GM10248 (cell line): ENCODE results near the gene LOXL3.

Experiments
- CTCF ChIA-PET: fragments of 300-600 bp; sonication (Branson Sonifier 250); formaldehyde crosslinking; extraction: SDS; loops from one replicate; lab custom pipeline; 2021; ENCODE audit warnings: antibody characterized with exemption; lab: Yijun Ruan, JAX
- POLR2A ChIA-PET: fragments of 350-650 bp; sonication (Branson Sonifier 250); formaldehyde crosslinking; extraction: SDS; loops from one replicate; lab custom pipeline; 2020; ENCODE audit warnings: antibody characterized with exemption; lab: Yijun Ruan, JAX
- DNase-seq: peaks from one replicate; pipeline ENCODE4 v3.0.0; 2012; ENCODE audit errors: extremely low spot score
- CTCF ChIP-seq: IDR thresholded peaks from 2 replicates; pipeline ENCODE4 v1.5.1; 2012; ENCODE audit warnings: mild to moderate bottlenecking, low read depth; ENCODE audit errors: extremely low read depth, missing control alignments, control extremely low read depth

The LOXL3 gene

GRCh38 chr2:74502720-74503505, 50.8 kb downstream of the LOXL3 start:
- CTCF ChIA-PET: interaction anchor here (1.1 to 3.3 kb wide), 8 partner anchors 11 to 85 kb away, joined by 3 to 20 read pairs (median 4); partner anchors contain the start of genes AUP1, CCDC142, HTRA2 and TTC31

GRCh38 chr2:74502147-74502719, 51.5 kb downstream of the LOXL3 start:
- CTCF ChIA-PET: interaction anchor here (1.1 to 3.0 kb wide), 6 partner anchors 17 to 72 kb away, joined by 3 to 20 read pairs (median 4); partner anchors contain the start of genes AUP1 and HTRA2
- peak; percentile 43 for DNase-seq
- POLR2A ChIA-PET: no interaction called here
- TF ChIP-seq CTCF: no peak

More at GRCh38 chr2:74502720-74503505, 50.8 kb downstream of the LOXL3 start:
- DNase-seq: peak; percentile 80
- POLR2A ChIA-PET: interaction anchor here (0.7 to 1.7 kb wide), 2 partner anchors 45 to 48 kb away, joined by 3 to 8 read pairs; partner anchors contain the start of genes INO80B and WBP1
- TF ChIP-seq CTCF: peak; percentile 57

GRCh38 chr2:74501335-74502071, 52.2 kb downstream of the LOXL3 start:
- no peak for TF ChIP-seq CTCF
- POLR2A ChIA-PET: interaction anchor here (0.7 to 1.2 kb wide), 2 partner anchors 12 to 29 kb away, joined by 3 read pairs; no protein-coding TSS in a partner anchor
- CTCF ChIA-PET: interaction anchor here (0.8 to 2.5 kb wide), 10 partner anchors 12 to 96 kb away, joined by 3 to 11 read pairs (median 4); partner anchors contain the start of genes CCDC142 and TTC31
- DNase-seq: no peak

- no peak for DNase-seq
- POLR2A ChIA-PET: interaction anchor here (0.6 to 1.2 kb wide), 3 partner anchors 11 to 319 kb away, joined by 3 read pairs; no protein-coding TSS in a partner anchor
- TF ChIP-seq CTCF: no peak
- CTCF ChIA-PET: interaction anchor here (0.8 to 2.5 kb wide), 12 partner anchors 11 to 97 kb away, joined by 3 to 11 read pairs (median 4); partner anchors contain the start of genes CCDC142 and TTC31
Observed at GRCh38 chr2:74500578-74500946, 53.2 kb downstream of the LOXL3 start.

- no peak for DNase-seq
- no peak for TF ChIP-seq CTCF
- CTCF ChIA-PET: interaction anchor here (0.9 to 2.5 kb wide), 10 partner anchors 10 to 86 kb away, joined by 3 to 11 read pairs (median 4); partner anchors contain the start of genes CCDC142 and TTC31
- POLR2A ChIA-PET: interaction anchor here (0.5 to 0.6 kb wide), 2 partner anchors 49 to 319 kb away, joined by 3 to 4 read pairs; no protein-coding TSS in a partner anchor
Observed at GRCh38 chr2:74499940-74500577, 53.7 kb downstream of the LOXL3 start.
